Thoracic aorta (tissue), 2 donors: ENCODE results near the gene ZEB2. TPM values are rescaled to one million over a fixed set of nuclear protein-coding genes. Genes with fewer than 3 reads are reported as not detected.

Experiments
- ATAC-seq: fragments of 150-250 bp; one replicate; pipeline ENCODE4 v1.8.0; 2017; ENCODE audit warnings: low read depth; ENCODE audit not compliant: insufficient number of reproducible peaks, low FRiP score
- DNase-seq: peaks from one replicate; pipeline ENCODE4 v3.0.0-alpha.2; 2020; ENCODE audit warnings: low spot score
- H3K27ac ChIP-seq, 2 donors: fragments of 200-600 bp; sonication (generic); 1 replicate in 1 of 2; 2 replicates in 1 of 2; pipeline ENCODE4 v1.5.1; 2016; ENCODE audit warnings: mild to moderate bottlenecking in 2 of 2, moderate library complexity in 2 of 2
- H3K27me3 ChIP-seq: fragments of 200-600 bp; sonication (generic); replicated peaks from 2 replicates; pipeline ENCODE4 v1.6.0; 2016; ENCODE audit warnings: mild to moderate bottlenecking; ENCODE audit not compliant: insufficient read depth
- H3K36me3 ChIP-seq: fragments of 200-600 bp; sonication (generic); one replicate; pipeline ENCODE4 v1.5.1; 2016
- H3K4me1 ChIP-seq, 2 donors: fragments of 200-600 bp; sonication (generic); 1 replicate in 1 of 2; 2 replicates in 1 of 2; pipeline versions ENCODE4 v1.5.1 to v1.6.0; 2016; ENCODE audit warnings: low read depth in 2 of 2, mild to moderate bottlenecking in 1 of 2; ENCODE audit not compliant: control insufficient read depth in 1 of 2
- H3K4me3 ChIP-seq: fragments of 200-600 bp; sonication (generic); 2 replicates; pipeline ENCODE4 v1.5.1; 2016; ENCODE audit warnings: mild to moderate bottlenecking
- H3K9me3 ChIP-seq: fragments of 200-600 bp; sonication (generic); 2 replicates; pipeline ENCODE4 v1.5.1; 2016
- total RNA-seq, 2 donors: library from RNA; depleted of rRNA; stranded (reverse); fragments of >200 nt; gene quantifications; one replicate each; pipeline versions ENCODE4 v1.1.0 to v1.2.3, GENCODE V29; 2016
- TF ChIP-seq, protein P1 (sequence below): fragments of 200-600 bp; sonication (generic); IDR thresholded peaks from one replicate; pipeline ENCODE4 v1.5.1; 2019; ENCODE audit warnings: antibody characterized with exemption

ZEB2 gene
- total RNA-seq, 2 donors from 2014 or later = 122 to 190 TPM

DNA sequence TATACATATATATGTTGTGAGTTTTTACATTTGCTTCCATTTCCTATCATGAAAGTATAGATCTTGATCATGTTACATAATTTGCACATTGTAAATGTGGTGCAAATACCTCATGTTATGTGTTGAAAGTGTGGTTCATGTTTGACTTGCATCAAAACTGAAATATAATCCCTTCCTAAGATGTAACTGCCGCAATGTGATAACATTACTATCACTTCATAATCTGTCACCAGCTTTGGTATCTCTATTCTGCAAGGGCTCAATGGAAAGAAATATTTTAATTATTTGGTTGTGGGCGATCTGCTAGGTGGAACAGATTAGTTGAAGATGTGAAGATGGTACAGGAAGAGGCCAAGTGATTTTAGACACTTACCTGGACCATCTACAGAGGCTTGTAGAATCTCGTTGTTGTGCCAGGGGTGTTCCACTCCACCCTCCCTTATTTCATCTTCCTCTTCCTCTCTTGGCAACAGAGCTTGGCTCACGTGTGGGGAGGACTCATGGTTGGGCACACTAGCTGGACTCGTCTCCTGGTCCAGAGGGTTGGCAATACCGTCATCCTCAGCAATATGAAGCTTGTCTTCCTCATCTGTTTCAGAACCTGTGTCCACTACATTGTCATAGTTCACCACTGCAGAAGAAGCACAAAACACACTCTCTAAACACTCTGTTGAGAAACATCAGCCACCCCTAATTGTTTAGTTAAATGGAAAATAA lies 90.4 kb downstream of the ZEB2 start:
- Histone ChIP-seq H3K4me1 (peaks cover 42 to 76% of the 10 kb centered on the region in 2 donors), H3K27me3 (no peaks in the 10 kb centered on the region), H3K27ac (peak overlapping the region; percentile 73), H3K36me3 (peaks cover under 1% of the 10 kb centered on the region), H3K9me3 (no peaks in the 10 kb centered on the region), H3K4me3 (no peak overlapping the region)
- ATAC-seq (no peak), DNase-seq (no peak)
- TF ChIP-seq, protein P1, sequence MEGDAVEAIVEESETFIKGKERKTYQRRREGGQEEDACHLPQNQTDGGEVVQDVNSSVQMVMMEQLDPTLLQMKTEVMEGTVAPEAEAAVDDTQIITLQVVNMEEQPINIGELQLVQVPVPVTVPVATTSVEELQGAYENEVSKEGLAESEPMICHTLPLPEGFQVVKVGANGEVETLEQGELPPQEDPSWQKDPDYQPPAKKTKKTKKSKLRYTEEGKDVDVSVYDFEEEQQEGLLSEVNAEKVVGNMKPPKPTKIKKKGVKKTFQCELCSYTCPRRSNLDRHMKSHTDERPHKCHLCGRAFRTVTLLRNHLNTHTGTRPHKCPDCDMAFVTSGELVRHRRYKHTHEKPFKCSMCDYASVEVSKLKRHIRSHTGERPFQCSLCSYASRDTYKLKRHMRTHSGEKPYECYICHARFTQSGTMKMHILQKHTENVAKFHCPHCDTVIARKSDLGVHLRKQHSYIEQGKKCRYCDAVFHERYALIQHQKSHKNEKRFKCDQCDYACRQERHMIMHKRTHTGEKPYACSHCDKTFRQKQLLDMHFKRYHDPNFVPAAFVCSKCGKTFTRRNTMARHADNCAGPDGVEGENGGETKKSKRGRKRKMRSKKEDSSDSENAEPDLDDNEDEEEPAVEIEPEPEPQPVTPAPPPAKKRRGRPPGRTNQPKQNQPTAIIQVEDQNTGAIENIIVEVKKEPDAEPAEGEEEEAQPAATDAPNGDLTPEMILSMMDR = no peak

DNA sequence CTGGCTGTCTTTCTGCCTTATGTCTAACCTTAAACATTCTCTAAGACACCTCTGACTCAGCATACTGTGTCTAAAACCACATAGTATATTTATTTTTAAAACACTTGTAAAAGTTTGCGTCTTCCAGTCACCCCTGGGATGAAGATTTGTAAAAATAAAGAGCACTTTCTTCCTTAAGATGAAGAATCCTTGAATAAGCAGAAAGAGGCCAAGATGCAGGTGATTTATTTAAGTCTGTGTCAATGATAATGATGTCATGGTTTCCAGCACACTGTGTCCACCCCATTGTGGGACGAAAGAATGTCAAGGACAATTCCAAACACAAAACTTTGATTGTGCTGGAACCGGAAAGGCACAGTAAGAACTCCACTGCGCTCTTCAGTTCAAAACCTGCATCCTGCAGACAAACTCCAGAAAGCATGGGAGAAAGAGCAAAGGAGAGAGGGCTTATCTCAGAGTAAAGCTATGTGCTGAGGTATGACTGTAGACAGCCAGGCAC lies 92.9 kb downstream of the ZEB2 start:
- Histone ChIP-seq H3K27me3 (no peaks in the 10 kb centered on the region), H3K4me1 (peaks cover 38 to 61% of the 10 kb centered on the region in 2 donors), H3K36me3 (peaks cover 4% of the 10 kb centered on the region), H3K9me3 (no peaks in the 10 kb centered on the region), H3K27ac (peak overlapping the region; percentile 33 to 45), H3K4me3 (no peak overlapping the region)
- TF ChIP-seq, protein P1 = no peak
- no peak for ATAC-seq
- no peak for DNase-seq

DNA sequence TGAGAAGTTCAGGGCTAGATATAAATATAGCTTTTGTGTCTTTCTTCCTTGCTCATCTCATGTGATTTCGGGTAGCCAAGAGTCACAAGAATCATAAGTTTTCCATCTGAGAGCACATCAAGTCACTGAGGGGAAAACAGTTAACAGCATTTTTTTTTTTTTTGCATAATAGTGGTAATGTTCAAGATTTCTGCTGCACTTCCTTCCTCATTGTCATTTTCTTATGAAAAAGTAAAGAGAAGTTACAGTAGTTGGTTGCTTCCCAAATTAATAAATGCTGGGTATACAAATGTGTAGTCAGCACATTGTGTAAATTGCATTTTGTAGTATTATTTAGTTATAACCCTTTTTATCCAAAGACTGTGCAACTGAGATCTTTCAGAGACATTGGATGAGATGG lies 93.6 kb downstream of the ZEB2 start:
- no peak for ATAC-seq

DNA sequence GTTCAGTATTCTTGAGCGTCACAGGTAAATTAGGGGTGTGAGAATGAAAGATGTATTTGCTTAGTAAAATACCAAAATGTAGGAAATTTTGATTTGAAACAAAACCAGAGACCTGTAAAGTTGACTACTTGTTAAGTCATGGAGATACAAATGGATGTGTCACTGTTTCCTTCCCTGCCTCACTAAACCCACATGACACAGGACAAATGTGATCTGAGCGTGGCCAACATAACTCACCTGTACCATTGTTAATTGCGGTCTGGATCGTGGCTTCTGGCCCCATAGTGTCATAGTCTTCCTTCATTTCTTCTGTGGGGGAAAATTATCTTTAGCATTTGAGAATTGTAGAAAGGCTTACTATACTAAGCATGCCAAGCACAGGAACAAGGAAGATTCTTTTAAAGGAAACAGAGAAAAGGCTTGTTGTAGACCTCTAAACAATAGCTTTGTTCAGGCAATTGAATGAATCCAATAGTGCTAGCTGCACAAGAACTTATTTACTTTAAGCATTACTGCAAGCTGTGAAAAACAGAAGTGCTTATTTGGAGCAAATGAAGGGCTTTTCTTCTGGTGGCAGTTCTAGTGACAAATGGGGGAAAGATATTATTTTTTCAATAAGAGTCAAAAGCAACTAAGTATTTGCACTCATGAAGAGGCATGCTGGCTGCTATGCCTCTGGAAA lies 95.2 kb downstream of the ZEB2 start:
- Histone ChIP-seq H3K9me3 (no peaks in the 10 kb centered on the region), H3K4me3 (no peak overlapping the region), H3K27me3 (no peaks in the 10 kb centered on the region), H3K36me3 (peaks cover 4% of the 10 kb centered on the region), H3K27ac (no peak overlapping the region), H3K4me1 (peaks cover 24 to 45% of the 10 kb centered on the region in 2 donors)
- ATAC-seq (no peak), DNase-seq (no peak)
- TF ChIP-seq, protein P1 = no peak

More for the DNA sequence above, 93.6 kb downstream of the ZEB2 start:
- TF ChIP-seq, protein P1 = no peak
- Histone ChIP-seq H3K4me3 (no peak overlapping the region), H3K36me3 (peaks cover 4% of the 10 kb centered on the region), H3K9me3 (no peaks in the 10 kb centered on the region), H3K27me3 (no peaks in the 10 kb centered on the region), H3K27ac (peak overlapping the region in 1 of 2 donors; percentile 33), H3K4me1 (peaks cover 32 to 55% of the 10 kb centered on the region in 2 donors)
- no peak for DNase-seq
